Muscle layer of duodenum (tissue), 2 donors: ENCODE results near the gene STK24.

Source experiments
- H3K27ac ChIP-seq: one replicate; pipeline ENCODE4 v1.7.0; 2013; ENCODE audit warnings: mild to moderate bottlenecking, low read length
- H3K27me3 ChIP-seq: one replicate; pipeline ENCODE4 v1.7.0; 2013; ENCODE audit warnings: low read depth, mild to moderate bottlenecking, control low read depth, low read length
- H3K36me3 ChIP-seq, 2 donors: one replicate each; pipeline ENCODE4 v1.7.0; 2013; ENCODE audit warnings: low read length in 2 of 2, control low read depth in 1 of 2, mild to moderate bottlenecking in 1 of 2; ENCODE audit not compliant: insufficient read depth in 2 of 2, control insufficient read depth in 1 of 2
- H3K4me1 ChIP-seq, 2 donors: one replicate each; pipeline ENCODE4 v1.7.0; 2013; ENCODE audit warnings: low read length in 2 of 2, mild to moderate bottlenecking in 2 of 2, control low read depth in 1 of 2, moderate library complexity in 1 of 2; ENCODE audit not compliant: insufficient read depth in 2 of 2, control insufficient read depth in 1 of 2
- H3K4me3 ChIP-seq, 2 donors: one replicate each; pipeline ENCODE4 v1.7.0; 2013; ENCODE audit warnings: low read length in 2 of 2, low read depth in 1 of 2, mild to moderate bottlenecking in 1 of 2
- H3K9me3 ChIP-seq, 2 donors: one replicate each; pipeline ENCODE4 v1.7.0; 2013; ENCODE audit warnings: low read length in 2 of 2, control low read depth in 1 of 2, mild to moderate bottlenecking in 1 of 2; ENCODE audit not compliant: control insufficient read depth in 1 of 2
- donor health status: healthy.

The STK24 gene

DNA sequence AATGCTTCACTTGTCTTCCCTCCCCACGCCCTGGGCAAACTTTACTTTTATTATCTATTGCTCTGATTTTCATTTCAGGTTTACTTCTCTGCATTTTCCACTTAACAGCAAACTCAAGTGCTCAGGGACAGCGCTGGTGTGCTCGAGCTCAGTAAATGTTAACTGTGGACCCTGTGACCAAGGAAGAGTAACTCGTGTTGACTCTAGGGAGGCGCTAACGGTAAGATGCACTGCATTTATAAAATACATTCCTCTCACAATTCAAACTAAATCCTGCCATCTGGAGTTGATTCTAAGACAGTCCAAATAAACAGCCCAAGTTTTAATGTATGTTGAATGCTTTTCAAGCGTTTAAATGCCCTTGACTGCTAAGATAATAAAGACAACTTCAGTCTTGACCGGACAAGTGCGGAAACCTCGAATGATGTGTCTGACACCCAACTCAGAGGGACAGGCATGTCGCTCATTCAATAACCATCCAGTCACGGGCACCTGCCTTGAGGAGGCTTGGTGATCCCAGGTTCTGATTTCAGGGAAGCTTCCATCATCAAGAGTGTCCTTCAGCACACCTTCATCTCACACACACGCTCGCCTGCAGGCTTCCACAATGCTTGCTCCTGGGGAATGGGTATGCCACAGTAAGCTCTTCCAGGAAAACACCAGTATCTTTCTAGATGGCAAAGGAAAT lies 93.2 kb downstream of the STK24 start:
- H3K4me3 ChIP-seq, result peak overlapping the region in 1 of 2 donors; percentile 32
- no peaks in the 10 kb centered on the region for H3K9me3 ChIP-seq
- no peaks in the 10 kb centered on the region for H3K27me3 ChIP-seq
- H3K36me3 ChIP-seq, result no peaks in the 10 kb centered on the region
- peak overlapping the region; percentile 81 for H3K27ac ChIP-seq
- peaks cover 37 to 56% of the 10 kb centered on the region in 2 donors for H3K4me1 ChIP-seq

GRCh38 chr13:98482476-98483444 lies 94.1 kb downstream of the STK24 start:
- Histone ChIP-seq H3K4me3 (peak overlapping the region in 1 of 2 donors; percentile 32), H3K36me3 (no peaks in the 10 kb centered on the region)

DNA sequence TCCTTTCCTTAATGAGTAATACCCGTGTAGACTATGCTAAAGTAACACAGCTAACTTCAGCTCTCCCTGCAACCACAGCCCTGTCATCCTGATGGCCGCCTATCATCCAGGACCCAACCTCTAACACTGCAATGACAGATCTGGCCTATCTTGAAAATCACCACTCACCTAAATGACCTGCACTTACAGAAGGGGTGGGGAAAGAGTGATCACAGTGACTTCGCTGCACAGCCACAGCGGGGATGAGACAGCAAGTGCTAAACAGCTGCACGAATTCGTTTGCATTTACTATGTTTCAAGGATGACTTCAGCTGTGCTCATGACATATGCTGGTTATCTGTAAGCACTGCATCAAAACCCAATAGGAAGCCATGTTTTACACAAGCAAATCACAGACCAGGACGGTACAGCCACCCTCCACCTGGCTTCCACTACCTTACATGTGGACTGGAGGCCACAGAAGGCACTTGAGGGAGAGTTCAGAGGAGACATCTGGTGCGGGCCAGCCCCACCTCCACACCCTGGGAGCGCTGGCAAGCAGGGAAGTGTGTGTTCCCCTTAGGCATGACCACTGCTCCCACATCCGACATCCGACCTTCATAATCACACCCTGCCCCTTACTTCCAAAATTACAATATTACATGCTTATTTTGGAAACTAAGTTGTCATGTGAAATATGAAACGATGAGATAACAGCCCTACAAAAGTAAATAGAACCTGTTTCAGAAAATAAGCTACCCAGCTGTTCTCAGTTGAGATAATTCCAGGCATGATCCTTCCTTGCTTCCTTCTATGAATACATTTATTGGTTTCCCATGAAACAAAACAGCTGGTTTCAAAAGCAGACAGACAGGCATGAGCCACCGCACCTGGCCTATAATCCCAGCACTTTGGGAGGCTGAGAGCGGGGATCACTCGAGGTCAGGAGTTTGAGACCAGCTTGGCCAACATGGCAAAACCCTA lies 95.7 kb downstream of the STK24 start:
- no peak overlapping the region for H3K4me3 ChIP-seq
- H3K36me3 ChIP-seq, result no peaks in the 10 kb centered on the region
- no peaks in the 10 kb centered on the region for H3K27me3 ChIP-seq
- no peaks in the 10 kb centered on the region for H3K9me3 ChIP-seq
- H3K27ac ChIP-seq, result no peak overlapping the region
- H3K4me1 ChIP-seq, result peaks cover 36 to 68% of the 10 kb centered on the region in 2 donors

More at GRCh38 chr13:98482476-98483444, 94.1 kb downstream of the STK24 start:
- H3K4me1 ChIP-seq, result peaks cover 40 to 59% of the 10 kb centered on the region in 2 donors
- peak overlapping the region; percentile 81 for H3K27ac ChIP-seq
- H3K27me3 ChIP-seq, result no peaks in the 10 kb centered on the region
- no peaks in the 10 kb centered on the region for H3K9me3 ChIP-seq

- Histone ChIP-seq H3K27me3 (no peaks in the 10 kb centered on the region), H3K4me3 (no peak overlapping the region), H3K27ac (no peak overlapping the region), H3K36me3 (peaks cover 1 to 5% of the 10 kb centered on the region in 2 donors), H3K4me1 (peaks cover 29 to 65% of the 10 kb centered on the region in 2 donors), H3K9me3 (no peaks in the 10 kb centered on the region)
Observed at GRCh38 chr13:98479496-98480003, 97.4 kb downstream of the STK24 start.

GRCh38 chr13:98478189-98479129 lies 98.4 kb downstream of the STK24 start:
- no peaks in the 10 kb centered on the region for H3K9me3 ChIP-seq
- peaks cover 8 to 15% of the 10 kb centered on the region in 2 donors for H3K36me3 ChIP-seq
- no peaks in the 10 kb centered on the region for H3K27me3 ChIP-seq
- H3K27ac ChIP-seq, result no peak overlapping the region
- no peak overlapping the region for H3K4me3 ChIP-seq
- peaks cover 18 to 54% of the 10 kb centered on the region in 2 donors for H3K4me1 ChIP-seq

GRCh38 chr13:98476538-98476966 lies 100.4 kb downstream of the STK24 start:
- peaks cover 14 to 35% of the 10 kb centered on the region in 2 donors for H3K4me1 ChIP-seq
- peak overlapping the region; percentile 56 for H3K27ac ChIP-seq
- H3K4me3 ChIP-seq, result no peak overlapping the region
- H3K27me3 ChIP-seq, result no peaks in the 10 kb centered on the region
- peaks cover 19 to 28% of the 10 kb centered on the region in 2 donors for H3K36me3 ChIP-seq
- H3K9me3 ChIP-seq, result no peaks in the 10 kb centered on the region

DNA sequence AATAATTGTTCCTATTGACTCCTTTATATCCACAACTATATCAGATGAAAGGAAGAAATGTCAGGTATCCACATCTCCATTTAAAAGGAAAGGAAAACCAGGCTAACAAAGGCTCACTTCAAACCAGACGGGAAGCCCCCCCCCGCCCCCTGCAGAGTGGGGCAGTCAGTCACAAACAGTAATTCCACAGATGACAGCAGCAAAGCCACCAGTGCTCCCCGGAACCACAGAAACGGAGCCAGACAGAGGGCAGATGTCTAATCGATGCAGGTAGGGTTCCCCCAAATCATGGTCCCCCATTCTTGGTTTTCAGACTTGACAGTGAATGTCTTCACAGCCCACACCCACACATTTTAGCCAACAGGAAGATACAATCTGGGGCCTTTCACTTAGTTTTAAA lies 100.8 kb downstream of the STK24 start:
- H3K4me3 ChIP-seq, result no peak overlapping the region
- H3K27ac ChIP-seq, result no peak overlapping the region

GRCh38 chr13:98475522-98475921 lies 101.4 kb downstream of the STK24 start:
- peaks cover 20 to 36% of the 10 kb centered on the region in 2 donors for H3K36me3 ChIP-seq
- no peak overlapping the region for H3K27ac ChIP-seq
- no peak overlapping the region for H3K4me3 ChIP-seq
- no peaks in the 10 kb centered on the region for H3K9me3 ChIP-seq
- no peaks in the 10 kb centered on the region for H3K27me3 ChIP-seq
- peaks cover 7 to 34% of the 10 kb centered on the region in 2 donors for H3K4me1 ChIP-seq

More for the DNA sequence above, 100.8 kb downstream of the STK24 start:
- H3K36me3 ChIP-seq, result peaks cover 19 to 33% of the 10 kb centered on the region in 2 donors
- no peaks in the 10 kb centered on the region for H3K27me3 ChIP-seq
- peaks cover 9 to 34% of the 10 kb centered on the region in 2 donors for H3K4me1 ChIP-seq
- no peaks in the 10 kb centered on the region for H3K9me3 ChIP-seq

GRCh38 chr13:98474761-98475160 lies 102.1 kb downstream of the STK24 start:
- Histone ChIP-seq H3K4me1 (peaks cover 7 to 33% of the 10 kb centered on the region in 2 donors), H3K36me3 (peaks cover 22 to 36% of the 10 kb centered on the region in 2 donors), H3K27me3 (no peaks in the 10 kb centered on the region), H3K9me3 (no peaks in the 10 kb centered on the region), H3K4me3 (no peak overlapping the region), H3K27ac (no peak overlapping the region)

DNA sequence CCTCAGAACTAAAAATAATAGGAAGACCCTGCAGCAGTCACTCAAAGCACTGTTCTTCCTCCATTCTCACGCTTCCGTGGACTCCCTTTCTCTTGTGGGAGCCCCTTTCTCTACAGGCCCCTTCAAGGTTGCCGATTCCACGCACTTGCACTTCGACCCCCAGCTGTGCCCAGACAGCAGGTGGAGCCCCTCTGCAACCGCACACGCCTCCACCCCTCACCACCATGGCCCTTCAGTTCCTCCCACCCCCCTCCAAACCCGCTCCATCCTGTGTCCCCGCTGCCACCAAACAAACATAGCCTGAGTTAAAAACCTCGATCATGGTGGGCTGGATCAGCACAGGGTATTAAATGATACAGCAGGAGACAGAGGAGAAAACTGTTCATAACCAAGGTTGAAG lies 102.6 kb downstream of the STK24 start:
- no peak overlapping the region for H3K27ac ChIP-seq
- no peaks in the 10 kb centered on the region for H3K27me3 ChIP-seq
- peaks cover 7 to 28% of the 10 kb centered on the region in 2 donors for H3K4me1 ChIP-seq
- no peak overlapping the region for H3K4me3 ChIP-seq
- no peaks in the 10 kb centered on the region for H3K9me3 ChIP-seq
- peaks cover 22 to 36% of the 10 kb centered on the region in 2 donors for H3K36me3 ChIP-seq
